ENCODE measurements around the gene MELTF.

Gene MELTF

GRCh38 chr3:197008436-197009209 is 21.0 kb downstream of the MELTF start:
- Histone ChIP-seq H3K27me3 (ENCODE audit: low read length) (no peaks in the 10 kb centered on the region), H3K9me2 (replicated peaks; ENCODE audit: insufficient read depth, low read length) (no peaks in the 10 kb centered on the region), H3K9me3 (ENCODE audit: insufficient read depth, low read length) (no peaks in the 10 kb centered on the region), H3K9ac (ENCODE audit: low read length) (no peak overlapping the region), H3K27ac (ENCODE audit: low read depth, low read length) (no peak overlapping the region), H2AFZ (ENCODE audit: low read depth, low read length, severe bottlenecking) (no peak overlapping the region), H3K4me2 (ENCODE audit: low read depth, low read length, poor library complexity, severe bottlenecking) (no peak overlapping the region), H3K36me3 (ENCODE audit: low read length) (no peaks in the 10 kb centered on the region), H4K20me1 (ENCODE audit: low read depth, low read length) (no peaks in the 10 kb centered on the region), H3K4me3 (ENCODE audit: insufficient read depth, low read length, poor library complexity, severe bottlenecking) (no peak overlapping the region), H3F3A (ENCODE audit: insufficient read depth) (no peaks in the 10 kb centered on the region), H3K79me2 (ENCODE audit: insufficient read depth, low read length) (no peaks in the 10 kb centered on the region)
- no peak for TF ChIP-seq EZH2phosphoT487 (conservative IDR thresholded peaks at IDR 0.05; ENCODE audit: low read length)
- no peak for TF ChIP-seq CTCF (IDR thresholded peaks at IDR 0.05; ENCODE audit: insufficient read depth, low read length, poor library complexity, severe bottlenecking)

- Histone ChIP-seq H3K27me3 (ENCODE audit: low read length) (no peaks in the 10 kb centered on the region), H3K27ac (ENCODE audit: low read depth, low read length) (no peak overlapping the region), H2AFZ (ENCODE audit: low read depth, low read length, severe bottlenecking) (no peak overlapping the region), H3F3A (ENCODE audit: insufficient read depth) (no peaks in the 10 kb centered on the region), H3K9ac (ENCODE audit: low read length) (no peak overlapping the region), H3K4me2 (ENCODE audit: low read depth, low read length, poor library complexity, severe bottlenecking) (no peak overlapping the region), H3K4me3 (ENCODE audit: insufficient read depth, low read length, poor library complexity, severe bottlenecking) (no peak overlapping the region), H4K20me1 (ENCODE audit: low read depth, low read length) (no peaks in the 10 kb centered on the region), H3K79me2 (ENCODE audit: insufficient read depth, low read length) (no peaks in the 10 kb centered on the region), H3K9me2 (replicated peaks; ENCODE audit: insufficient read depth, low read length) (no peaks in the 10 kb centered on the region), H3K9me3 (ENCODE audit: insufficient read depth, low read length) (no peaks in the 10 kb centered on the region), H3K36me3 (ENCODE audit: low read length) (no peaks in the 10 kb centered on the region)
- TF ChIP-seq EZH2phosphoT487 (conservative IDR thresholded peaks at IDR 0.05; ENCODE audit: low read length) (no peak), CTCF (IDR thresholded peaks at IDR 0.05; ENCODE audit: insufficient read depth, low read length, poor library complexity, severe bottlenecking) (no peak)
Measured at GRCh38 chr3:197007953-197008352, 21.7 kb downstream of the MELTF start.

GRCh38 chr3:197007296-197007940 is 22.2 kb downstream of the MELTF start:
- TF ChIP-seq EZH2phosphoT487 (conservative IDR thresholded peaks at IDR 0.05; ENCODE audit: low read length) (no peak), CTCF (IDR thresholded peaks at IDR 0.05; ENCODE audit: insufficient read depth, low read length, poor library complexity, severe bottlenecking) (no peak)
- Histone ChIP-seq H3K4me3 (ENCODE audit: insufficient read depth, low read length, poor library complexity, severe bottlenecking) (no peak overlapping the region), H4K20me1 (ENCODE audit: low read depth, low read length) (no peaks in the 10 kb centered on the region), H3K27me3 (ENCODE audit: low read length) (no peaks in the 10 kb centered on the region), H3K36me3 (ENCODE audit: low read length) (no peaks in the 10 kb centered on the region), H3K4me2 (ENCODE audit: low read depth, low read length, poor library complexity, severe bottlenecking) (no peak overlapping the region), H2AFZ (ENCODE audit: low read depth, low read length, severe bottlenecking) (no peak overlapping the region), H3F3A (ENCODE audit: insufficient read depth) (no peaks in the 10 kb centered on the region), H3K27ac (ENCODE audit: low read depth, low read length) (no peak overlapping the region), H3K79me2 (ENCODE audit: insufficient read depth, low read length) (no peaks in the 10 kb centered on the region), H3K9me2 (replicated peaks; ENCODE audit: insufficient read depth, low read length) (no peaks in the 10 kb centered on the region), H3K9ac (ENCODE audit: low read length) (no peak overlapping the region), H3K9me3 (ENCODE audit: insufficient read depth, low read length) (no peaks in the 10 kb centered on the region)

Data from SU-DHL-6 (cell line).